GM19351 (cell line): ENCODE measurements around the gene GREM2.

Source experiments
- ATAC-seq: cut with Tn5 transposase; IDR thresholded peaks from one replicate; pipeline ENCODE4 v1.9.1; 2021; ENCODE audit warnings: mild to moderate bottlenecking, moderate library complexity; ENCODE audit not compliant: unreplicated experiment

Gene GREM2

GRCh38 chr1:240462766-240463395 lies 149.1 kb downstream of the GREM2 start:
- no peak for ATAC-seq

GRCh38 chr1:240462277-240462676 lies 149.7 kb downstream of the GREM2 start:
- ATAC-seq: no peak

- no peak for ATAC-seq
These were observed 154.8 kb downstream of the GREM2 start for GRCh38 chr1:240457203-240457602.

GRCh38 chr1:240455228-240455821 lies 156.6 kb downstream of the GREM2 start:
- no peak for ATAC-seq

GRCh38 chr1:240445369-240445768 lies 166.6 kb downstream of the GREM2 start:
- ATAC-seq: no peak

- no peak for ATAC-seq
These were observed 170.3 kb downstream of the GREM2 start for GRCh38 chr1:240441669-240442068.
